Activated T-helper 1 cell treated with anti-CD3 and anti-CD28 coated beads, Interleukin-12 subunit alpha, Interleukin-12 subunit beta, Interleukin-2, Interleukin-4 antibody, amounts not matched to agents 30 ng/mL and 10 ng/mL and 1 ng/mL, durations not matched to agents 14 hours and 24 hours and 36 hours (primary cell): ENCODE data around the gene FXYD6. TPM values are rescaled to one million over a fixed set of nuclear protein-coding genes. Genes with fewer than 3 reads are reported as not detected.

Experiments
- DNase-seq: peaks from one replicate; pipeline ENCODE4 v3.0.0; 2021; ENCODE audit warnings: low spot score
- H3K27ac Mint-ChIP-seq: one replicate; pipeline ENCODE4 v1.8.0; 2021; ENCODE audit warnings: mild to moderate bottlenecking, mixed read lengths
- H3K27me3 Mint-ChIP-seq: one replicate; pipeline ENCODE4 v1.8.0; 2022; ENCODE audit warnings: mild to moderate bottlenecking, moderate library complexity, mixed read lengths; ENCODE audit not compliant: insufficient read depth
- H3K36me3 Mint-ChIP-seq: one replicate; pipeline ENCODE4 v1.8.0; 2021; ENCODE audit warnings: low read depth, mixed read lengths
- H3K4me1 Mint-ChIP-seq: one replicate; pipeline ENCODE4 v1.8.0; 2021; ENCODE audit warnings: low read depth, mixed read lengths
- H3K4me3 Mint-ChIP-seq: one replicate; pipeline ENCODE4 v1.8.0; 2021; ENCODE audit warnings: mild to moderate bottlenecking, moderate library complexity, mixed read lengths
- H3K9me3 Mint-ChIP-seq: one replicate; pipeline ENCODE4 v1.8.0; 2021; ENCODE audit warnings: mixed read lengths
- intact Hi-C: fragments of 100-400 bp; cut with micrococcal nuclease; formaldehyde crosslinking; loops from one replicate; pipeline ENCODE4 v1.15.1; 2024
- total RNA-seq: library from RNA; stranded (reverse); gene quantifications from 2 replicates; pipeline ENCODE4 v1.2.3, GENCODE V29; 2022

FXYD6 gene
- total RNA-seq, 1 donor from 2014 or later = not detected

DNA sequence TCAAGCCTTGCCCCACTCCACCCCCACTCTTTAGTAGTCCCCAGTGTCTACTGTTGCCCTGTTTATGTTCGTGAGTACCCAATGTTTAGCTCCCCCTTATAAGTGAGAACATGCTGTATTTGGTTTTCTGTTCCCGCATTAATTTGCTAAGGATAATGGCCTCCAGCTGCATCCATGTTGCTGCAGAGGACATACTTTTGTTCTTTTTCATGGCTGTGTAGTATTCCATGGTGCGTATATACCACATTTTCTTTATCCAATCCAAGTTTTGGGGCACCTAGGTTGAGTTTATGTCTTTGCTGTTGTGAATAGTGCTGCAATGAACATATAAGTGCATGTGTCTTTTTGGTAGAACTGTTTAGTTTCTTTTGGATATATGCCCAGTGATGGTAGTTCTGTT is 16.2 kb upstream of the FXYD6 start:
- no peaks in the 10 kb centered on the region for H3K9me3 Mint-ChIP-seq
- intact Hi-C loops = no loop called here
- no peaks in the 10 kb centered on the region for H3K36me3 Mint-ChIP-seq
- no peak overlapping the region for H3K4me3 Mint-ChIP-seq
- H3K27me3 Mint-ChIP-seq = peaks cover 48% of the 10 kb centered on the region
- H3K27ac Mint-ChIP-seq = no peak overlapping the region
- DNase-seq = no peak
- no peaks in the 10 kb centered on the region for H3K4me1 Mint-ChIP-seq

DNA sequence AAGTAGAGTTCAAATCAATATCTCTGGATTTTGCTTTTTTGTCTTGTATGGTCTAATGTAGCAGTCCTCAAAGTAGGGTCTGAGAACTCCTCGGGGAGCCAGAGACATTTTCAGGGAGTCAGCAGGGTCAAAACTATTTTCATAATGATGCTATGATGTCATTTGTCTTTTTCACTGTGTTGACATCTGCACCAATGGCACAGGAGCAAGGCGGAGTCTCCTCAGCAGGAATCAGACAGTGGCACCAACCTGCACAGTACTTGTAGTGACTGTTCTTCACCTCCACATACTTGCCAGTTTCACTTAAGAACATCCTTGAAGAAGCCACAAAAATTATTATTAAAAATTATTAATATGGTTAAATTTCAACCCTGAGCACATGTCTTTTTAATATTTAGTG is 14.9 kb upstream of the FXYD6 start:
- peaks cover 44% of the 10 kb centered on the region for H3K27me3 Mint-ChIP-seq
- no peak overlapping the region for H3K27ac Mint-ChIP-seq
- no peaks in the 10 kb centered on the region for H3K4me1 Mint-ChIP-seq
- no peaks in the 10 kb centered on the region for H3K36me3 Mint-ChIP-seq
- no peak overlapping the region for H3K4me3 Mint-ChIP-seq
- intact Hi-C loops = no loop called here
- no peak for DNase-seq
- no peaks in the 10 kb centered on the region for H3K9me3 Mint-ChIP-seq

DNA sequence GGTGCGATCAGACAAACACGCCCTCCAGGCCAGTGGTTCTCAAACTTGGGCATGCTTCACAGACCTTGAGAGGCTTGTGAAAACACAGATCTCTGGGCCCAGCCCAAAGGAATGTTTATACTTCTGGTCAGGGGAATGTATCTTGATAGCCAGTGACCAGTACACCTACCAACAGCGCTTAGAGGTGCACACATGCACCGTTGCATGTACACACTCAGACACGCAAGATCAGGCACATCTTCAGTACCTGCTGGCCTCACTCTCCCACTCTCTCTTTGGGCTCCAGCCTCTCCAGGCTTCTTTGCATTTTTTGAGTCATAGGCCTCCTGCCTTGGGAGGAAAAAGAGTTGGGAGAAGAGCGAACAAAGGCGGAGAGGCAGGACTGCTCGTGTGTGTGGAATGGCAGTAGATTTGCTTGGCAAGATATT is 11.7 kb upstream of the FXYD6 start:
- no peaks in the 10 kb centered on the region for H3K36me3 Mint-ChIP-seq
- H3K4me1 Mint-ChIP-seq = no peaks in the 10 kb centered on the region
- no peak overlapping the region for H3K27ac Mint-ChIP-seq
- peaks cover 32% of the 10 kb centered on the region for H3K27me3 Mint-ChIP-seq
- intact Hi-C loops = no loop called here
- H3K4me3 Mint-ChIP-seq = no peak overlapping the region
- no peak for DNase-seq
- H3K9me3 Mint-ChIP-seq = no peaks in the 10 kb centered on the region

DNA sequence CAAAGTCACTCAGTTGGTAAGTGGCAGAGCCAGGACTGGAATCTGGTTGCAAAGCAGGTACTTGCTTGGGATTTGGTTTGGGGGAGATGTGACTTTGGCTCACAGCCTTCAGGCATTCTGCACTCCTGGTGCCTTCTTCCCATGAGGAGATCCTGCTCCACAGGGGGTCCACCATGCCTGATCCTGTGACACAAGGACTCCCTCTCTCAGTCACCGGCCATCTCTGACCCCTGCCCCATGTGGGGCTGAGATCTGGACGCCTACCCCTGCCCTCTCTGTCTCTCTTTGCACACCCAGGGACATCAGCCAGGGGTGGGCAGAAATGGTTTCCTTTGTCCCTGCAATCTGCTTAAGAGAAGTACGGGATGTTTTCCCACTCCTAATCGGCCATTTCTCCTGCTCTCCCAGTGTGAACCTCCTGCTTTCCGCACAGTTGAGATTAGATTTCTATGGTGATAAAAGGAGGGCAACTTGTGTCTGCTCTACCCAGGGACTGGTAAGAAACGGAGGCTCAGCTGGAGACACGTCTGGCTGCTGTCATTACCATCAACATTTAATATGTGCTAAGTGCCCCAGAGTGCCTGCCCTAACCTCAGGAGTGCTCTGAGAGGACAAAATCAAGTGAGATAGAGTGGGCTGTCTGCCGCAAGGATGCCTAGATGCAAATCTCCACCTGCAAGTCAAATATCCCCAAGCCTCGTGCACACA is 11.1 kb upstream of the FXYD6 start:
- intact Hi-C loops = no loop called here
- Mint-ChIP-seq H3K36me3 (no peaks in the 10 kb centered on the region), H3K27me3 (peaks cover 33% of the 10 kb centered on the region), H3K9me3 (no peaks in the 10 kb centered on the region), H3K4me1 (no peaks in the 10 kb centered on the region), H3K4me3 (no peak overlapping the region), H3K27ac (no peak overlapping the region)
- DNase-seq = no peak

DNA sequence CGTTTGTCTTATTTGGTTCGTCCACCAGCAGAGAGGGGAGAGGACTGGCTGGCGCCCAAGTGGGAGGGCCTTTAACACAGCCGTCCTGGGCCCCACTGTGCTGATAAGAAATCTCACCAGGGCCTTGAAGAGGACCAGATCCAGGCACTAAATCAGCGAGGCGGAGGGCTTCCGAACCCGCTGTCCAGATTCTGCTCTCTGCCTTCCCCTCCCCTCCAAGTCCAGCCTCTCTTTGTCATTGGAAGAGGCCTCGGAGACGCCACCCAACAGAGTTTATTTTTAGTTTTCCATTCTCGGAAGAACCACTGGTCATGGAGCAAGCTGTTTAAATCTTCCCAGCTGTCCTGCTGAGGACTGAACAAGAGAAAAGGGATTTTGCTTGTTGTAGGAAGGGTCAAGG is 9.3 kb upstream of the FXYD6 start:
- Mint-ChIP-seq H3K4me3 (no peak overlapping the region), H3K27me3 (peaks cover 34% of the 10 kb centered on the region), H3K4me1 (no peaks in the 10 kb centered on the region), H3K27ac (no peak overlapping the region), H3K36me3 (no peaks in the 10 kb centered on the region), H3K9me3 (no peaks in the 10 kb centered on the region)
- no peak for DNase-seq
- intact Hi-C loops = no loop called here

DNA sequence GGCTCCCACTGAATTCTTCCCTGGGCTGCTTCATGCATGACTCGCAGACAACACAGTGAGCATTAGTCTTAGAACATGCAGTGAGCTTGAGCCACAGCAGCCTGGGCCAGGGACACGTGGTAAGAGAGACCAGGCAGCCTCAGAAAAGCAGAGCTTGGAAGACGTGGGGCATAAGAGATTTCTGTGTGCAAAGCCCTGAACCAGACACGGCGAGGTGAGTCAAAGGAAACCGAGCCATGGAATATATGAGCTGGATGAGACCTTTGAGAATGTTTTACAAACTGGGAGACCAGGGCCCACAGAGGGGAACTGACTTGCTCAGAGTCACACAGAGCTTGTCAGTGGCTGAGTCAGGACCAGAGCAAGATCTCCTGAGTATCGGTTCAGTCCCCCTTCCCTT is 8.5 kb upstream of the FXYD6 start:
- H3K27me3 Mint-ChIP-seq = peaks cover 35% of the 10 kb centered on the region
- DNase-seq = no peak
- H3K27ac Mint-ChIP-seq = no peak overlapping the region
- H3K4me3 Mint-ChIP-seq = no peak overlapping the region
- no peaks in the 10 kb centered on the region for H3K4me1 Mint-ChIP-seq
- H3K36me3 Mint-ChIP-seq = no peaks in the 10 kb centered on the region
- H3K9me3 Mint-ChIP-seq = no peaks in the 10 kb centered on the region
- intact Hi-C loops = no loop called here

DNA sequence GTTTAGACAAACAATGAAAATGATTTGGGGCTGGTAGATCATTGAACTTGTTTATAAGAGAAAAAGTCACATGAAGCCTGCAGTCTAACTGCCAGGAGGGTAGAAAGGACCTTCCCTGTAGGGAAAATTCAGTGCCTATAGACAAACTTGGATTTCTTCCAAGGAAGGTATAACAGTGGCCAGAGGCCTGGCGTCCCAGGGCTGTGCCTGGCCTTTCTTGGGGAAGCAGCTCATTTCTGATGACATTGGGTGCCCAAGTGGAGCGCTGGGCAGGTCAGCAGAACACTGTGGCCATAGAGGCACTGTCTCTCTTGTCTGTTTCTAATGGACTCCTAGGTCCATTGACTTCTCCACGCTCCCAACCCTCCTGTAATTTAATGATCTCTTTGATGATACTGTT is 6.6 kb upstream of the FXYD6 start:
- H3K4me3 Mint-ChIP-seq = no peak overlapping the region
- no peaks in the 10 kb centered on the region for H3K9me3 Mint-ChIP-seq
- no peaks in the 10 kb centered on the region for H3K4me1 Mint-ChIP-seq
- H3K27ac Mint-ChIP-seq = no peak overlapping the region
- H3K36me3 Mint-ChIP-seq = no peaks in the 10 kb centered on the region
- intact Hi-C loops = no loop called here
- DNase-seq = no peak
- peaks cover 41% of the 10 kb centered on the region for H3K27me3 Mint-ChIP-seq

DNA sequence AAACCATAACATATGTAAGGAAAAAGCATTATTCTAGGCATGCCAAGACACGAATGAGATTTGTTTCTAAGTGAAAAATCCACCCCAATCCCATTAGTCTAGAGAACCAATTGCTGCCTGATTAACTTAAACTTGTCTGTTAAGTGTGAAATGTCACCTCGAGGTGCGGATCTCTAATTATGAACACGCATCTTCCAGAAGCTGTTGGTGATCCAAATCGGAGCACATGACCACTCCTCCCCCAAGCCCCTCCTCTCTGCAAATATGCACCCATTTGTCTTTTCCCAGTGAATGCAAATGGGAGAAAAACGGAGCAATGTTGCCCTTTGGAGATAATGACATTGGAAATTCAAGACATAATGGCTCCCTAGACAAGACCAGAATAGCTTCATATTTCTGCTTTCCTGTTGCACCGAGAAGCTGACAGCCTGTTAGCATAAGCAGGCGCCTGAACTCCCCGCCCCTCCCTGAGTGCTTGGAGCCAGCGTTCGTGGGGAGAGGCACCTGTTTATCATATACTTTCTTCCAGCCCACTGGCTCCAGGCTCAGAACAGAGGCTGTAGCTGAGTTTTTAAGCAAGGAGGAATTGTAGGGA is 6.0 kb upstream of the FXYD6 start:
- peaks cover 45% of the 10 kb centered on the region for H3K27me3 Mint-ChIP-seq
- no peaks in the 10 kb centered on the region for H3K36me3 Mint-ChIP-seq
- H3K4me3 Mint-ChIP-seq = no peak overlapping the region

DNA sequence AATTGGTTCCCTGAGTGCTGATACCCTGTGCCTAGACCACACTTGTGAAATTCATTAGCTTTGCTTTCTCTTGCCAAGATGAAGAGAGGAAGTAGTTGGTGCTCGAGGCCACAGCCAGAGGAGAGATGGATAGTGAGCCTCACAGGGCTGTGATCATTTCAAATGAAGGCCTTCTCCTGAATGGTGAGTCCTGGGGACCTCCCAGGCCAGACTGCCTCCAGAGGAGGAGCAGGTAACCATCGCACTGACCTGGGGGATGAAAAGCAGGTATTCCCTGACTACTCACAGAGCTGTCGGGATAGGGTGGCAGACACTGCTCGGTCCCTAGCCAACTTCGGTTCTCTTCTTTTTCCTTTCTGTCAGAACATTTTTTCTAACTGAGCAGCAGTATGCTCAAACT is 4.8 kb upstream of the FXYD6 start:
- Mint-ChIP-seq H3K9me3 (no peaks in the 10 kb centered on the region), H3K4me3 (no peak overlapping the region), H3K27me3 (peaks cover 49% of the 10 kb centered on the region), H3K36me3 (no peaks in the 10 kb centered on the region), H3K4me1 (peaks cover 1% of the 10 kb centered on the region), H3K27ac (no peak overlapping the region)
- intact Hi-C loops = no loop called here
- DNase-seq = no peak

More for the DNA sequence above, 6.0 kb upstream of the FXYD6 start:
- DNase-seq = no peak
- H3K9me3 Mint-ChIP-seq = no peaks in the 10 kb centered on the region
- H3K4me1 Mint-ChIP-seq = no peaks in the 10 kb centered on the region
- no peak overlapping the region for H3K27ac Mint-ChIP-seq
- intact Hi-C loops = no loop called here

DNA sequence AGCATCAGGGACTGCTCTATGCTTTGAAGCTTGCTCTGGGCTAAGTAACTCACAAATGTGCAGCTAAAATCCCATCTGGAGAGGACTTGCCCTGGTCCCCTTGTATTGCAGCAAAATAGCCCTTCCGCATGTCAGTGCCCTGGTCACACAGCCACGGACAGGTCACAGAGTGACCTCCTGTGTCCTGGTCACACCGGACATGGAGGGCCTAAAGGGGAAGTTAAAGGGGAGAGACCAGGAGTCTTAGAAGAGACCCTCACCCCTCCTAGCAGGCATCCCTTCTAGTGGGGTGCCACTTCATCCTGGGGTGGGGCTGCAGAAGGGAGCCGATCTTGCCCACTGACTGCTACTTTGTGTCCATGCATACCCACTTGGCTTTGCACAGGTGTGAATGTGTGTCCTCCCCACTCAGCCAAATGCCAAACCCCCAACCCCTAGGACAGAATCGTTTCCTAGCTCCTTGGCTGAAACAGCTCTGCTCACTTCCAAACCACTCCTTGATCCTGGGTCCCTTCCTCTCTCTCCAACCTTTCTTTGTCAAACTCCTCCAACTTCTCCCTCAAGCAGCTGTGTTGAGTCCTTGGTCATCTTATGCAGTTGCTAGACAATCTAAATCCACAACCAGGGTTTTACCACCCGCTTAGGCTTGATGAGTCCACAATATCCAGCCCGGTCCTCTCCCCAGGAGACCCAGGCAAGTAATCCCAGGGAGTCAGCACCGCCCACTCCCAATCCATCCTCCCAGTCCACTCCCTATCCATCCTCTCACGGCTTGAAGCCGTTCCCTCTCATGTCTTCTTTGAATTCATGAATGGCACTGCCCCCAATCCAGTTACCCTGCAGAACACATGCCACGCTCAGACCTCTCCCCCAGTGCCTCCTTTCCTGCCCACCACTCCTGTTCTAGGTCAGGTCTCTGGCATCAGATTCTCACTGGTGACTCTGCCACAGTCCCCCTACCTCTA is 3.3 kb upstream of the FXYD6 start:
- Mint-ChIP-seq H3K4me1 (peaks cover 15% of the 10 kb centered on the region), H3K9me3 (no peaks in the 10 kb centered on the region), H3K27ac (no peak overlapping the region), H3K36me3 (no peaks in the 10 kb centered on the region), H3K27me3 (peaks cover 61% of the 10 kb centered on the region), H3K4me3 (no peak overlapping the region)
- intact Hi-C loops = no loop called here
- DNase-seq = no peak

DNA sequence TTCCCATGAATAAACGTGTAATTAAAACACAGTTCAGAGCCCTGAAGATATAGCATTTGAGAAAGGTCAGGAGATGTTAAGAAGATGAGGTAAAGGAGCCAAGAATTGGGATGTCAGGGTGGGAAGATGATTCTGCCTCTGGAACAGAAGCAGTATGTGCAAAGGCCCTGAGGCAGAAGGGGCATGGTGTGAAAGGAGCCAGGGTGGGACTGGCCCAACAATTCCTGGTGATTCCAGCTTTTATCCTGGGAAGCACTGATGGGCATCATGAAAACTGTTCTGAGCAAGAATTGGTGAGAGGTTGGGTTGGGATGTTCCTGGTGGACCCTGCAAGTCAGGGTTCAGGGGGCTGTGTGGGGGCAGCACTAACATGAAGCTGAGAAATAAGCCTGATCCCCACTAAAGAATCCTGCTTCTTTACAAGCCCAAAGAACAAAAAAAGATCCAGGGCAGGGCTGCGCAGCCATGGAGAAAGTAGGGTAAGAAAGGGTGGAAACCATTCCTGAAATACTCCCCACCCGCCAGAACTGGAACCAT is 2.5 kb upstream of the FXYD6 start:
- no peaks in the 10 kb centered on the region for H3K36me3 Mint-ChIP-seq
- no peak overlapping the region for H3K27ac Mint-ChIP-seq
- H3K27me3 Mint-ChIP-seq = peaks cover 65% of the 10 kb centered on the region
- no peaks in the 10 kb centered on the region for H3K9me3 Mint-ChIP-seq
- DNase-seq = no peak
- peaks cover 16% of the 10 kb centered on the region for H3K4me1 Mint-ChIP-seq
- intact Hi-C loops = no loop called here
- H3K4me3 Mint-ChIP-seq = no peak overlapping the region

DNA sequence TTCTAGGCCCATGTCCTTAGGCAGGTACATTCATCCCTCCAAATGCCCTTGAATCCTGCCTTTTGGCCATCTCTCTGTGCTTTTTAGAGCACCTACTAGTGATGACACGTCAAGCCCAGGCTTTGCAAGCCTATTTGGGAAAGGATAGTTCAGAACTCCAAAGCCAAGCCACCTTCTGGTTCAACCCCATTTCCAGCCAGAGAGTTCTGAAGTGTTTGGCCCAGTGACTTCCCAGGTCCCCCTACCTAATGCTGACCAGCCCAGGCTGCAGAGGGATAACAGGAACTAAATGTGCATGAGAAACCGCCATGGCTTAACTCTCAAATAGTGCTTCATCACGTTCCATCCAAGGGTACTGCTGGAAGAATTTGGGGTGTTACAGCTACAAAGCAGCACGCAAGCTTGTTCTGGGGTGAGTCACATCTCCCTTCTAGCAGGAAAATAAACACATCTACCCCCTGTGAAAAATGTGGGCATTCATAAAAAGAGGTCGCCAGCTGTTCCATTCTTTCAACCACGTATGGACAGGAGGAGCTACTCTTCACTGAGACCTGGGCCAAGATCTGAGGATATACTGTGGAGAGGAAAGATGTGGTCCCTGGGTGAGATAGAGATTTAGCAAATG is 2.0 kb upstream of the FXYD6 start:
- H3K4me1 Mint-ChIP-seq = peaks cover 17% of the 10 kb centered on the region
- H3K4me3 Mint-ChIP-seq = no peak overlapping the region
- intact Hi-C loops = no loop called here
- DNase-seq = no peak
- H3K9me3 Mint-ChIP-seq = no peaks in the 10 kb centered on the region
- H3K36me3 Mint-ChIP-seq = no peaks in the 10 kb centered on the region
- peaks cover 68% of the 10 kb centered on the region for H3K27me3 Mint-ChIP-seq
- no peak overlapping the region for H3K27ac Mint-ChIP-seq
